Psoas muscle (tissue), 8 donors: ENCODE results near the gene GGCT. TPM values are rescaled to one million over a fixed set of nuclear protein-coding genes. Genes with fewer than 3 reads are reported as not detected.
A peak's percentile ranks its signal among the peaks of the same experiment; 100 is the strongest.

Experiments used
- ATAC-seq, 4 donors: fragments of 200-7000 bp; cut with Tn5 transposase; one replicate each; pipeline ENCODE4 v1.9.1; 2020; ENCODE audit warnings: moderate library complexity in 3 of 4, mild to moderate bottlenecking in 2 of 4
- DNase-seq, 2 donors: peaks; one replicate each; pipeline ENCODE4 v3.0.0-alpha.2; 2020
- H3K27ac ChIP-seq: fragments of 200-600 bp; one replicate; pipeline ENCODE4 v1.8.0; 2022
- H3K27me3 ChIP-seq, 3 donors: fragments of 200-600 bp in 1 of 3; one replicate each; pipeline versions ENCODE4 v1.6.1 to v1.8.0; 2013 to 2022; ENCODE audit warnings: low read length in 2 of 3, mild to moderate bottlenecking in 2 of 3, moderate library complexity in 1 of 3; ENCODE audit not compliant: insufficient read depth in 3 of 3
- H3K36me3 ChIP-seq, 2 donors: fragments of 200-600 bp in 1 of 2; one replicate each; pipeline versions ENCODE4 v1.6.1 to v1.8.0; 2013 to 2022; ENCODE audit warnings: low read depth in 1 of 2, mild to moderate bottlenecking in 1 of 2, moderate library complexity in 1 of 2; ENCODE audit not compliant: insufficient read depth in 1 of 2
- H3K4me1 ChIP-seq: fragments of 200-600 bp; one replicate; pipeline ENCODE4 v1.8.0; 2022
- H3K4me3 ChIP-seq: fragments of 200-600 bp; one replicate; pipeline ENCODE4 v1.8.0; 2022; ENCODE audit warnings: mild to moderate bottlenecking
- H3K9me3 ChIP-seq: fragments of 200-600 bp; one replicate; pipeline ENCODE4 v1.8.0; 2022
- WGBS, 3 donors: extraction: QIAGEN DNeasy Blood & Tissue Kit; methylation state at CpG; one replicate each; pipeline versions ENCODE4 v1.1.6 to v1.1.7; 2013; 5-methylcytosine and 5-hydroxymethylcytosine counted together
- intact Hi-C, 2 donors: fragments of 100-400 bp; cut with DNase I; formaldehyde crosslinking; loops; one replicate each; pipeline versions ENCODE4 v1.11.0 to v1.14.2; 2022
- polyA plus RNA-seq, 3 donors: library from polyadenylated mRNA; stranded (reverse); fragments of 200-250 nt; gene quantifications; one replicate each; pipeline ENCODE4 v1.2.3, GENCODE V29; 2013
- total RNA-seq, 4 donors: library from RNA; stranded (reverse); fragmentation: NEBNext Ultra II Directional in 2 of 4; extraction: Animal tissue kit (Norgen Biotek cat#: 25700) in 2 of 4; gene quantifications; one replicate each; pipeline versions ENCODE4 v1.2.1 to v1.2.4, GENCODE V29; 2021 to 2023
- TF ChIP-seq, protein P1 (sequence below): fragments of 200-600 bp; IDR thresholded peaks from one replicate; pipeline ENCODE4 v1.8.0; 2022; ENCODE audit warnings: antibody characterized with exemption
- donor health status: healthy with polysubstance abuse.
- donor health status: DM: no; HTN: no; CAD: no; lungs with moderate emphysema.
- donor health status: Bipolar disorder and iron deficiency.
- donor health status: healthy.
- donor health status: DM: yes; HTN: yes; CAD: no.
- donor health status: DM: no; HTN: no; CAD: no.
- donor health status: DM: no; HTN: no; CAD: no.
- donor health status: DM: yes; HTN: yes; CAD: no.

GGCT gene
- total and polyA plus RNA-seq, 7 donors = 16.2 to 55.7 (median 20.6) TPM

DNA sequence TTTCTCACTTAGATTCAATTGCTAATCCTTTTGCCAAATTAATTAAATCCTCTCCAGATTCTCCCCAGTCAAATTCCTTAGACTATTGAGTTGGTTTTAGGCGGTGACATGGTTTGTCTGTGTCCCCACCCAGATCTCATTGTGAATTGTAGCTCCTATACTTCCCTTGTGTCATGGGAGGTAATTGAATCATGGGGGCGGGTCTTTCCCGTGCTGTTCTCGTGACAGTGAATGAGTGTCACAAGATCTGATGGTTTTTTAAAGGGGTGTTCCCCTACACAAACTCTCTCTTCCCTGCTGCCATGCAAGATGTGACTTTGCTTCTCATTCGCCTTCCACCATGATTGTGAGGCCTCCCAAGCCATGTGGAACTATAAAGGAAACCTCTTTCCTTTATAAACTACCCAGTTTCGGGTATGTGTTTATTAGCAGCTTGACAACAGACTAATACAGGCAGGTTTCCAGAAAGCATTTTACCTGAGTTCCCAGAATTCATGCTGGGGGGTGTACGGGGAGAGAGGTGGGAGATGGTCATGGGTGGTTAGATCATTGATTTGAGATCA, 45.4 kb upstream of the GGCT start:
- no peak for ATAC-seq
- no peak overlapping the region for H3K4me3 ChIP-seq
- intact Hi-C loops = loop anchor here (2.0 to 5.0 kb wide), 3 partner anchors 15 to 187 kb away; no protein-coding TSS in a partner anchor

DNA sequence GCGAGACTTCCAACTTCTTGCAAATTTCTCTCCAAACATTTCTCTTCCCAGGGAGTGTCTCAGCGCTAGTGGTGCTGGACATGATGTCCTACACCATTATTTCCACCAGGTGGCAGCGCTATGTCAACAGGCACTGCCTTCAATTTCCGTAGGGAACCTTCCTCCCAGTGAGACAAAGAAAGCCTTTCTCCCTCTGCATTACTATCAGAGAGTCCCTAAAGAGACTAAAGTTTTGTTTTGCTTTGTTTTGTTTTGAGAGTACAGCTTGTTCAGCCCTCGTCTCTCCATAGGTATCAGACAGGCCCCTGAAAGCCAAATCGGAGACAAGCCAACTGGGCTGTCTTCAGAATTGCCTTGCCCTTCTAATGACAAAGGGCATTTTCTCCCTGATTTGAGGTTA, 44.2 kb upstream of the GGCT start:
- DNase-seq (peak in 1 of 2 donors; percentile 51), ATAC-seq (peak; percentile 75 to 83 (median 81))
- peaks cover 10% of the 10 kb centered on the region for H3K4me1 ChIP-seq
- intact Hi-C loops = loop anchor here (2.0 to 5.0 kb wide), 2 partner anchors 16 to 188 kb away; no protein-coding TSS in a partner anchor
- peak overlapping the region; percentile 37 for H3K27ac ChIP-seq
- H3K27me3 ChIP-seq = no peaks in the 10 kb centered on the region
- H3K36me3 ChIP-seq = peaks cover 3 to 28% of the 10 kb centered on the region in 2 donors
- TF ChIP-seq, protein P1, sequence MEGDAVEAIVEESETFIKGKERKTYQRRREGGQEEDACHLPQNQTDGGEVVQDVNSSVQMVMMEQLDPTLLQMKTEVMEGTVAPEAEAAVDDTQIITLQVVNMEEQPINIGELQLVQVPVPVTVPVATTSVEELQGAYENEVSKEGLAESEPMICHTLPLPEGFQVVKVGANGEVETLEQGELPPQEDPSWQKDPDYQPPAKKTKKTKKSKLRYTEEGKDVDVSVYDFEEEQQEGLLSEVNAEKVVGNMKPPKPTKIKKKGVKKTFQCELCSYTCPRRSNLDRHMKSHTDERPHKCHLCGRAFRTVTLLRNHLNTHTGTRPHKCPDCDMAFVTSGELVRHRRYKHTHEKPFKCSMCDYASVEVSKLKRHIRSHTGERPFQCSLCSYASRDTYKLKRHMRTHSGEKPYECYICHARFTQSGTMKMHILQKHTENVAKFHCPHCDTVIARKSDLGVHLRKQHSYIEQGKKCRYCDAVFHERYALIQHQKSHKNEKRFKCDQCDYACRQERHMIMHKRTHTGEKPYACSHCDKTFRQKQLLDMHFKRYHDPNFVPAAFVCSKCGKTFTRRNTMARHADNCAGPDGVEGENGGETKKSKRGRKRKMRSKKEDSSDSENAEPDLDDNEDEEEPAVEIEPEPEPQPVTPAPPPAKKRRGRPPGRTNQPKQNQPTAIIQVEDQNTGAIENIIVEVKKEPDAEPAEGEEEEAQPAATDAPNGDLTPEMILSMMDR = peak; percentile 88
- no peaks in the 10 kb centered on the region for H3K9me3 ChIP-seq
- no peak overlapping the region for H3K4me3 ChIP-seq
- WGBS, 3 donors = 19 to 26% (median 23%) methylated on average over 6 of the region's 6 CpGs

More for the DNA sequence above, 45.4 kb upstream of the GGCT start:
- Histone ChIP-seq H3K9me3 (no peaks in the 10 kb centered on the region), H3K36me3 (peaks cover 3 to 22% of the 10 kb centered on the region in 2 donors), H3K27me3 (no peaks in the 10 kb centered on the region), H3K4me1 (peaks cover 10% of the 10 kb centered on the region), H3K27ac (peak overlapping the region; percentile 73)
- WGBS, 3 donors = 76 to 80% (median 79%) methylated on average over 7 of the region's 7 CpGs
- no peak for DNase-seq
- TF ChIP-seq, protein P1 = no peak

DNA sequence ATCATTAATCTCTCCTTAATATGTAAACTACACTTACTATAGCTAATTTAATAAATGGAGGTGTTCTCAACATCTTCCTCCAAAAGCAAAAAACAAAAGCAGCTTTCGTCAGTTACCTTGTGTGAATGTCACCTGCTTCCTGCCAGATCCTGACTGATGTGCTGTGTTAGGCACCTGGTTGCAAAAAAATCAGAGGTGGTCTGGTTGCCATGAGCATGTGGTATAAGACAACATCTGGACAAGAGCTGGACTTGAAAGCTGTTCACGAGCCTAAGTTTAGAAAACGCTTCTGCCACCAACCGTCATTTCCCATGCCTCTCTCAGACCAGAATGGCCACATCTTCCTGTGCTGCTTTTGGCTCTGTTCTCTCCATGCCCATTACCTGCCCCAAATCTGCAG, 42.0 kb upstream of the GGCT start:
- no peaks in the 10 kb centered on the region for H3K9me3 ChIP-seq
- DNase-seq (no peak), ATAC-seq (no peak)
- intact Hi-C loops = loop anchor here in 1 of 2 donors (5.0 kb wide), 1 partner anchor 191 kb away; no protein-coding TSS in a partner anchor
- WGBS, 3 donors = 94 to 99% (median 98%) methylated on average over 4 of the region's 4 CpGs
- no peak overlapping the region for H3K27ac ChIP-seq
- TF ChIP-seq, protein P1 = no peak
- peaks cover 10% of the 10 kb centered on the region for H3K4me1 ChIP-seq
- no peaks in the 10 kb centered on the region for H3K27me3 ChIP-seq
- H3K4me3 ChIP-seq = no peak overlapping the region
- H3K36me3 ChIP-seq = peaks cover 3 to 28% of the 10 kb centered on the region in 2 donors

DNA sequence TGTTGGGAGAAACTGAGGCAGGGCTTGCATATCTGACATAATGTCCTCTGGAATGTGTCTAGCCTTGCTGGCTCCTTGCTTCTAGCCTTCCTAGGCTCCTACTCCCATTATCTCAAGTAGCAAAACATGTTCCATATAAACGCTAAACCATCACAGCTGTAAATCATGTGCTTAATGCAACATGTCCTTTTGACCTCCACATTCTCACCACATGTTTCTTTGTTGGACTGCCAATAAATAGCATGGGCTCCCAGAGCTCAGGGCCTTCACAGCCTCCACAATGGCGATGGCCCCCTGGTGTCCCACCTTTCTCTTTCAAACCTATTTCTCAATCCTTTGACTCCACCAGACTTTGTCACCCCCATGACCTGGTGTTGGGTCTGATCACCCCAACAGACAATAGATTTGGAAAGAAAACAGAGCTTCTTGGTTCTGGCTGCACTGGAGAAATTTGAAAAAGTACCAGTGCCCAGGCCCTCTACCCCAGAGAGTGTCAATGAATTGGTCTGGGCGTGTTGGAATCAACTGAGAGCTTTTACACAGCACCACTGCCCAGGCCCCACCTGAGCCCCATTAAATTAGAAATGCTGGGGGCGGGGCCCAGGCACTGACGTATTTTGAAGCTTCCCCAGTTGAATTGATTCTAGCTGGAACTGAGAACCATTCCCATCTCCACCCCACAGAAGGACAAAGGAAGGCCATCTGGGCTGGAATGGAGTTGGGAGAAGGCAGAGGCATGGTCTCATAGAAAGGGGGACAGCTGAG, 41.3 kb upstream of the GGCT start:
- no peaks in the 10 kb centered on the region for H3K9me3 ChIP-seq
- TF ChIP-seq, protein P1 = no peak
- intact Hi-C loops = loop anchor here in 1 of 2 donors (5.0 kb wide), 1 partner anchor 191 kb away; no protein-coding TSS in a partner anchor
- H3K27ac ChIP-seq = no peak overlapping the region
- no peak overlapping the region for H3K4me3 ChIP-seq
- DNase-seq (no peak), ATAC-seq (no peak)
- WGBS, 3 donors = 70 to 75% (median 75%) methylated on average over 5 of the region's 5 CpGs
- H3K36me3 ChIP-seq = peaks cover 3 to 28% of the 10 kb centered on the region in 2 donors
- no peaks in the 10 kb centered on the region for H3K27me3 ChIP-seq
- peaks cover 6% of the 10 kb centered on the region for H3K4me1 ChIP-seq
